Measurements from ENCODE around the gene COQ8A.
"Not testable (repeated sequence)": the region's sequence is repeated elsewhere in the genome, so short reads cannot be mapped to it uniquely, and the experiment has no call there.

COQ8A gene

GRCh38 chr1:226929260-226930111 lies 10.6 kb upstream of the COQ8A start:
- DNase-seq (ENCODE audit: low read depth) = not testable (repeated sequence)

- DNase-seq (ENCODE audit: low read depth) = no peak
These were observed 5.4 kb upstream of the COQ8A start for GRCh38 chr1:226934483-226935237.

- no peak for DNase-seq (ENCODE audit: low read depth)
These were observed 2.0 kb upstream of the COQ8A start for GRCh38 chr1:226937940-226938725.

DNA sequence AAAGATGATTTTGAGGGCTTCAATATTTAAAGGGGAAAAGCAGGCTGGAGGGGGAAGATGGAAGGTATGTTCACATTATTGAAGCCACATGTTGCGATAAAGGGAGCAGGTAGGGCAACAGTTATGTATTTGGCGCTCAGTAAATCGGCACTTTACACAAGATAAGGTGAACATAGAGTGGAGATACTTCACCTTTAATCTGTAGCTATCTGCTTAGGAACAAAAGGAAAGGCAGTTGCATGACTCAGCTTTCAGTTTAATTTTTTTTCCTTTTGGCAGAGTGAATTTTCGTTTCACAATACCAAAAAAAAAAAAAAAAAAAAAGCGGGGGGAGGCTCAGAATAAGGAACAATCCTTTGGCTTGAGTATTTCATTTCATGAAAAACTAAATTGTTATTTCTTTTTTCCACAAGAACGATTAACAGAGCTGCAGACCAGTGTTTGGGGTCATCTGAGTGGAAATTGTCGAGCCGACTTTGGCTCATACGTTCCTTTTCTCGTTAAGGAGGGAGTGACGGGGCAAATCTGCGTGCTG lies 1.1 kb upstream of the COQ8A start:
- DNase-seq (ENCODE audit: low read depth) = no peak

GRCh38 chr1:226939438-226940028 lies 561 bp upstream of the COQ8A start:
- DNase-seq (ENCODE audit: low read depth) = no peak

GRCh38 chr1:226940806-226941067 lies 643 bp downstream of the COQ8A start:
- no peak for DNase-seq (ENCODE audit: low read depth)

GRCh38 chr1:226942392-226942791 lies 2.3 kb downstream of the COQ8A start:
- DNase-seq (ENCODE audit: low read depth) = no peak

DNA sequence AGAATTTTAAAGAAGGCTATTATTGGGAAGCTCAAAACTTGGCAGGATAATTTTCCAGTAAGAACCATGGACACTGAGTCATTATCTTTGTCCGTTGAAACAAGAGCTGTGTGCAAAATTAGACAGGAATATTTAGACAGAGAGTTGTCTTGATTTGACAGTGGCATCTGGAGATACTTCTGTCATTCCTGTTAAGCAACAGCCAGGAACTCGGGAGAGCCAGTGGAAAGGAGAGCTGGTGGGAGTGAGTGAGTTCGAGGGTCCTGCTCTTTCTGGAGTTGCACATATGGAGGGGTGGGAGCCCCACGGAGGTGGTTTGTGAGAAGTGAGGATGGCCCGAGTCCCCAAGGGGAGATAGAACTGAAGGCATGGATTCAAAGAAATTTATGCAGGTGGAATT lies 3.1 kb downstream of the COQ8A start:
- no peak for DNase-seq (ENCODE audit: low read depth)

GRCh38 chr1:226943927-226944326 lies 3.8 kb downstream of the COQ8A start:
- no peak for DNase-seq (ENCODE audit: low read depth)

DNA sequence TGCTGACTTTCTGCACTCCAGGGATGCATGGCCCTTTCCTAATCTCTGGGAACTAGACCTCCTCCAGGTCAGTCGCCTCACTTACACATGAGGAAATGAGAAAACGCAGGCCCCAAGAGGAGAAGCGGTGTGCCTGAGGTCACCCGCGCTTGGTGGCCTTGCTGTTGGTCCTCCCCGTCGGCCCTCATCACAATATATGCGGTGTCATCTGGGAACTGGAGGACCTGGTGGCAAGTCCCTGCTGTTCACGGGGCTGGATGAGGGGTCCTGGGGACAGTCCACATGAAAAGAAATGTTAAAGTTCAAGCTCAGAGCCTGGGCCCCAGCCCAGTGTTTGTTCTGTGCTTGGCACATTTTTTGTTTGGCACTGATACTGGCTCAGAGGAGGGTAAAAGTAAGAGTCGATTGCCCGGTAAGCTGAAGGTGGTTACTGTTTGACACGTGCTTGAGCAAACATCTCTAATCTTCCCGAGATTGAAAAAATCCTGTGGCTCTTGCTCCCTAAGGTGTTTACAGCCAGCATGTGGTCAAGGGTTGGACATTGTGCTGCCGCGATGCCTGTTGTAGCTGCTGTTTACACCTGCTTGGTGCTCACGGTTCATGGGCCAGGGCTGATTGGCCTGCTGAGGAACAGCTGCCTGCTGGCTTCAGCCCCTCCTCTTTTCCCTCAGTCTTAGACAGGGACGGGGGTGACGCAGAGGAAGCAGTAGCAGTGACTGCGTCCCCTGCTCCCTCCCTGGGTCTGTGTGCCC lies 5.2 kb downstream of the COQ8A start:
- DNase-seq (ENCODE audit: low read depth) = no peak

- no peak for DNase-seq (ENCODE audit: low read depth)
These were observed 5.8 kb downstream of the COQ8A start for GRCh38 chr1:226945858-226946245.

DNA sequence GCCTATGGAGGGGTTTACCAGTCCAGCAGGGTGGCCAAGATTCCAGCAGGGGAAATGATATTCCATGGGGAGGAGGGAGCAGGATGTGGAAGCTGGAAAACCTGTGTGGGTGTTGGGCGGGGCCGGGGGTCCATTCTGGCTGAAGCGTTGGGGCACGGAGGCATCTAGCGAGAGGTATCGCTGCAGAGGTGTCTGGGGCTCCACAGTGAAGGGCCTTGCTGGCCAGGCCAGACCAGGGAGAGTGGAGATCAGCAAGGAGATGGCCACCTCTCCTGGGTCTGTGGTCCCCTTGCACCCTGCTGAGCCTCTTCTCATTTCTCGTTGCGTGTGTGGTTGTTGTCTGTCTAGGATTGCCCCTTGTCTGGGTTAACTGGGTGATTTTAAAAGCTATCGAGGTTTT lies 6.2 kb downstream of the COQ8A start:
- no peak for DNase-seq (ENCODE audit: low read depth)

GRCh38 chr1:226946841-226947240 lies 6.7 kb downstream of the COQ8A start:
- DNase-seq (ENCODE audit: low read depth) = no peak

DNA sequence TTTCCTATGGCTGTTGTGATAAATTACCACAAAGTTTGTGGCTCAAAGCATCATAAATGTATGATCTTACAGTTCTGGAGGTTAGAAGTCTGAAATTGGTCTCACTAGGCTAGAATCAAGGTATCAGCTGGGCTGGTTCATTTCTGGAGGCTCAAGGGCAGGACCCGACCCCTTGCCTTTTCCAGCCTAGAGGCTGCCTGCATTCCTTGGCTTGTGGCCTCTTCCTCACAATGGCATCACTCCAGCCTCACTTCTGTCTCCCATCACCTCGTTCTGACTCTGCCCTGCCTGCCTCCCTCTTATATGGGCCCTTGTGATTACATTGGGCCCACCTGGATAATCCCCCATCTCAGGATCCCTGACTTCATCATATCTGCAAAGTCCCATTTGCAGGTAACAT lies 8.0 kb downstream of the COQ8A start:
- DNase-seq (ENCODE audit: low read depth) = no peak

- DNase-seq (ENCODE audit: low read depth) = no peak
These were observed 8.4 kb downstream of the COQ8A start for GRCh38 chr1:226948480-226948879.

- DNase-seq (ENCODE audit: low read depth) = no peak
These were observed 8.9 kb downstream of the COQ8A start for GRCh38 chr1:226948996-226949395.

- no peak for DNase-seq (ENCODE audit: low read depth)
These were observed 9.3 kb downstream of the COQ8A start for GRCh38 chr1:226949401-226949800.

DNA sequence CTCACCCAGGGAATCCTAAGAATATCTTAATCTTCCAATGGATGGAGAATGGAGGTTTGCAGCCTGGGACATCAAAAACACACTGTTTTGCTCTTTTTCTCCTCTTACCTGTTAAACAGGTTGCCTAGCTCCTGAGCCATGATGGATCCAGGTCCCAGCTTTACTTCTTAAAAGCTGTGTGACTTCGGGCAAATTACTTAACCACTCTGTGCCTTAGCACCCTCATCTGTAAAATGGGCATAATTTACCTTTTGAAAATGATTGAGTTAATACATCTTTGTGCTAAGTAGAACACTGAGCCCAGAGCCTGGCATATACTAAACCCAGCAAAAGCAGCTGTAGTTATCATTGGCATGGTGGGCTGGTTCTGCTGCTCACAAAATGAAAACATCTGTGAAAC lies 10.2 kb downstream of the COQ8A start:
- no peak for DNase-seq (ENCODE audit: low read depth)

DNA sequence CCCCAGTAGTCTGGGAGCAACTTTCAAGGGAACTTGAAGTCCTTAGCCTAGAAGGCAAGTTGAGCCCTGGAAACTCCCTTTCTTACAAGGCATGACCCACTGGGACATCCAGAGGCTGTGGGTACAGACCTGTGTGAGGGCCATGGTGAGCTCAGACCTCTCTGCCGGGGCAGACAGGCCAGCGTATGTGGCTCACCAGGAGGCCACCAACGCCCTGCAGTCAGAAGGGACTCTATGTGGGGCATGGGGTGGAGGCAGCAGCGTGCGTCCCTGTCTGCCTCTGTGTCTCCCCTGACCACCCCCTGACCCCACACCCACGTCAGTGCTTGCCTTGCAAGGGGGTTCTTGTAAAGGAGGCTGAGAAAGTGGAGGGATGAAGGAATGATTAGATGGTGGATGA lies 10.8 kb downstream of the COQ8A start:
- DNase-seq (ENCODE audit: low read depth) = no peak

DNA sequence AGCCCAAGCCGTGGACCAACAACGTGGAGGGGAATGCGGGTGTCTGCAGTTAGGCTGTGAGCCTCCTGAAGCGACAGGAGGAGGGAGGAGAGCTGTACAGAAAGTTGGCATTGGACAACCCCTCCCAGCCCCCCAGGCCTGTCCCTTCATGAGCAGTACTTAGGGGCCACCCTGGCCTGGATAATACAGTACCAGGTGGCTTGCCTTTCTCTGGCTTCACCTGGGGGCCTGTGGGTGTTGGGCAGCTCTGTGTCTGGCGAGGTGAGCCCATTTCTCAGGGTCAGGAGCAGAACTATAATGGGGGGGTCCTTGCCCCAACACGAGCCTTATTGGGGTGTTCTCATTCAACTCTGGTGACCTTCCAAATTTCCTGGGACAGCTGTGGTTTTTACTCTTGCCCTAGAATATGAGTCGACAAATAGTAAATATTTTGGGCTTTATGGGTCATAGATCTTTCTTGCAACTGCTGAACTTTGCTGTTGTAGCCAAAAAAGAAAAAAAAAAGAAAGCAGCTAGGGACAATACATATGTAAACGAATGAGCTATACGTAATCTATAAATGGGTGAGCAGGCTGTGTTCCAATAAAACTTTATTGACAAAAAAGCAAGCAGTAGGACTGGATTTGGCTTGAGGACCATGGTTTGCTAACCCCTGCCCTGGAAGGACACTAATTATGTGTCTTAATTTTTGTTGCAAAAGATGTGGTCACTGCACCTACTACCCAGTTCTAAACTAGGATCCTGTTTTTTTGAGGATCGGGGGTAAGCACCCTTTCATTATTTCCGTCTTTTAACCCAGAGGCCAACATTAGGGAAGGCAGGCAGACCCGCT lies 11.4 kb downstream of the COQ8A start:
- DNase-seq (ENCODE audit: low read depth) = no peak

- DNase-seq (ENCODE audit: low read depth) = no peak
These were observed 12.0 kb downstream of the COQ8A start for GRCh38 chr1:226952118-226952441.
